Activated CD8-positive, alpha-beta memory T cell treated with anti-CD3 and anti-CD28 coated beads, Interleukin-2, amount 50 U/mL, for 1 hour (primary cell): ENCODE results near the gene ARHGAP22.

Experiments used
- DNase-seq: peaks from one replicate; pipeline ENCODE4 v3.0.0-alpha.2; 2020; ENCODE audit errors: extremely low read depth

ARHGAP22 gene

GRCh38 chr10:48463318-48464003 lies 141.4 kb downstream of the ARHGAP22 start:
- no peak for DNase-seq

- DNase-seq = no peak
Measured at GRCh38 chr10:48462482-48463020, 142.3 kb downstream of the ARHGAP22 start.

- DNase-seq = no peak
Measured at GRCh38 chr10:48461623-48462481, 143.0 kb downstream of the ARHGAP22 start.

GRCh38 chr10:48460182-48460581 lies 144.7 kb downstream of the ARHGAP22 start:
- DNase-seq = no peak

- DNase-seq = no peak
Measured at GRCh38 chr10:48459270-48460150, 145.4 kb downstream of the ARHGAP22 start.

GRCh38 chr10:48458662-48459048 lies 146.2 kb downstream of the ARHGAP22 start:
- DNase-seq = no peak

GRCh38 chr10:48457949-48458661 lies 146.8 kb downstream of the ARHGAP22 start:
- DNase-seq = no peak

- DNase-seq = no peak
Measured at GRCh38 chr10:48456808-48457761, 147.8 kb downstream of the ARHGAP22 start.

GRCh38 chr10:48456361-48456804 lies 148.5 kb downstream of the ARHGAP22 start:
- DNase-seq = no peak

GRCh38 chr10:48455392-48456151 lies 149.3 kb downstream of the ARHGAP22 start:
- no peak for DNase-seq

GRCh38 chr10:48455055-48455391 lies 149.8 kb downstream of the ARHGAP22 start:
- DNase-seq = no peak

- DNase-seq = no peak
Measured at GRCh38 chr10:48454302-48455054, 150.4 kb downstream of the ARHGAP22 start.

GRCh38 chr10:48453451-48454301 lies 151.2 kb downstream of the ARHGAP22 start:
- no peak for DNase-seq

- no peak for DNase-seq
Measured at GRCh38 chr10:48452879-48453412, 151.9 kb downstream of the ARHGAP22 start.

- DNase-seq = no peak
Measured at GRCh38 chr10:48451969-48452878, 152.6 kb downstream of the ARHGAP22 start.

- DNase-seq = no peak
Measured at GRCh38 chr10:48450741-48451466, 154.0 kb downstream of the ARHGAP22 start.
